HUDEP-2 (cell line): ENCODE results near the gene LSM14B.
"Not testable (repeated sequence)": the region's sequence is repeated elsewhere in the genome, so short reads cannot be mapped to it uniquely, and the experiment has no call there.

Experiments used
- DNase-seq, 76 experiments: peaks; one replicate each; lab custom pipeline; 2025; ENCODE audit not compliant: unreplicated experiment in 76 of 76; lab: John Stamatoyannopoulos, UW

Gene LSM14B

GRCh38 chr20:62121776-62122653 lies at the start of gene LSM14B:
TSS of gene LSM14B (plus strand) at chr20:62122475. CDS start at chr20:62122667, 192 bp downstream.
- peak in 75 of 76 experiments; percentile 60 to 98 (median 94) for DNase-seq

GRCh38 chr20:62073323-62073722 lies 49.0 kb upstream of the LSM14B start:
- no peak for DNase-seq

GRCh38 chr20:62079166-62079565 lies 43.1 kb upstream of the LSM14B start:
- no peak for DNase-seq

GRCh38 chr20:62080249-62080990 lies 41.9 kb upstream of the LSM14B start:
- DNase-seq, result no peak

GRCh38 chr20:62083312-62083711 lies 39.0 kb upstream of the LSM14B start:
- no peak for DNase-seq

- not testable (repeated sequence) for DNase-seq
Measured at GRCh38 chr20:62084224-62084623, 38.1 kb upstream of the LSM14B start.

GRCh38 chr20:62085206-62085605 lies 37.1 kb upstream of the LSM14B start:
- DNase-seq, result no peak

- no peak for DNase-seq
Measured at GRCh38 chr20:62087227-62087626, 35.0 kb upstream of the LSM14B start.

- no peak for DNase-seq
Measured at GRCh38 chr20:62087632-62088031, 34.6 kb upstream of the LSM14B start.

GRCh38 chr20:62088258-62089127 lies 33.8 kb upstream of the LSM14B start:
- DNase-seq, result peak in 2 of 76 experiments; percentile 17 to 18

GRCh38 chr20:62089393-62089792 lies 32.9 kb upstream of the LSM14B start:
- DNase-seq, result no peak

GRCh38 chr20:62096421-62097380 lies 25.6 kb upstream of the LSM14B start:
- DNase-seq, result no peak

GRCh38 chr20:62097881-62098407 lies 24.3 kb upstream of the LSM14B start:
- DNase-seq, result no peak

GRCh38 chr20:62101078-62101477 lies 21.2 kb upstream of the LSM14B start:
- no peak for DNase-seq

- no peak for DNase-seq
Measured at GRCh38 chr20:62103508-62104233, 18.6 kb upstream of the LSM14B start.

- DNase-seq, result no peak
Measured at GRCh38 chr20:62104234-62104789, 18.0 kb upstream of the LSM14B start.

- no peak for DNase-seq
Measured at GRCh38 chr20:62104791-62105345, 17.4 kb upstream of the LSM14B start.

- no peak for DNase-seq
Measured at GRCh38 chr20:62105592-62105991, 16.7 kb upstream of the LSM14B start.
